M059J (cell line): Measurements from ENCODE around the gene C2orf72. TPM values are rescaled to one million over a fixed set of nuclear protein-coding genes. Genes with fewer than 3 reads are reported as not detected.
"Not testable (repeated sequence)": the region's sequence is repeated elsewhere in the genome, so short reads cannot be mapped to it uniquely, and the experiment has no call there.

ENCODE experiments used
- DNase-seq: peaks from one replicate; pipeline ENCODE4 v3.0.0-alpha.2; 2012; ENCODE audit warnings: low read depth
- total RNA-seq: library from RNA; depleted of rRNA; stranded (reverse); fragments of >200 nt; shearing (Covaris generic); gene quantifications from 2 replicates; pipeline ENCODE4 v1.2.3, GENCODE V29; 2014

The C2orf72 gene
- total RNA-seq, 1 experiment from 2014 or later: 1.1 TPM

- DNase-seq: no peak
Observed at GRCh38 chr2:231015478-231015877, 21.8 kb upstream of the C2orf72 start.

DNA sequence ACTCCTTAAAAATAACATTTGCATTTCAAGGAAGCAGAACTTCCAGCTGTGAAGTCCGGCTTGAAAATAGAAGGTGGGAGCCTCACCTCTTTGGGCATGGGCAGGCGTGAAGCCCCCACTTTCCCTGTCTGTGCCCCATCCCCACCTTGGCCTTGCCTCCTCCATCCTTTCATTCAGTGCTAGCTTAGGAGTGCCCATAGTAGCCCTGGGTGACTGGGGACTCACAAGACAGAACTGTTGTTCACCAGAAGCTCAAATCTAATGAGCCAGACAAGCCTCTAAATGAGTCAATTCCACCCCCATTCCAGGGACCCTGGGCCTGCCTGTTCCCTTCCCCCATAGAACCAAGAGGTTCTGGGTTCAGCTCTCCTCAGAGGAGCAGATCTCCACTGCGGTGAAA is 21.4 kb upstream of the C2orf72 start:
- DNase-seq: no peak

- no peak for DNase-seq
Observed at GRCh38 chr2:231016566-231017230, 20.6 kb upstream of the C2orf72 start.

- peak; percentile 20 for DNase-seq
Observed at GRCh38 chr2:231017231-231017598, 20.1 kb upstream of the C2orf72 start.

GRCh38 chr2:231018184-231018583 is 19.1 kb upstream of the C2orf72 start:
- no peak for DNase-seq

DNA sequence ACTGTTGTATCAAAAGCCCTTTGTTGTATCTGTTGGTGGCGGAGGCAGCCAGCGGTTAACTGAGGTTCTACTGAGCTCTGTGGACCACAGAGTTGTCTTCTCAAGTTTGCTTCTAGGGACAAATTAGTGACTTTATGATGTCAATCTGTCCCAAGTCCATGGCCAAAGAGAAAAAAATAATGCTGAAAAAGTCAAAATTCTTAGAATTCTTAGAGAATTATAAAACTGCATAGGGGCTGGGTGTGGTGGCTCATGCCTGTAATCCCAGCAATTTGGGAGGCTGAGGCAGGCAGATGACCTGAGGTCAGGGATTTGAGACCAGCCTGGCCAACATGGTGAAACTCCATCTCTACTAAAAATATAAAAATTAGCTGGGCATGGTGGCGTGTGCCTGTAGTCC is 12.3 kb upstream of the C2orf72 start:
- DNase-seq: not testable (repeated sequence)

DNA sequence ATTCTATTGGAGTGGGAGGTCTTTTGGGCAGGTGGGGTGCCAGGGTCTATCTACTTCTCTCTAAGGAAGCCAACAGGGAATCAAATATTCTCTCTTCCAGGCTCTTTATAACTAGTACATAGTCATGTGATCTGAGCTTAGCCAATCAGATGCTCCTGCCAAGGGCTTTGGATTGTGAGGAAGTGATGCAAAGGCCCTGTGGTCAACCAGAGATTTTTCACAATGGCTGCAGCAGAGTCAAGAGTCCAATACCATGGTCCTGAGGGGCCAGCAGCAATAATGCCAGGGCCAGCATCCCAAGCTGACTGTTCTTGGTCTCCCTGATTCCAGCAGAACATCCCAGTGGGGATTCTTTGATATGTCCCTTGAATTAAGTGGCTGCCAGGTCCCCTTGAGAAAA is 8.4 kb upstream of the C2orf72 start:
- no peak for DNase-seq

GRCh38 chr2:231029563-231029962 is 7.8 kb upstream of the C2orf72 start:
- no peak for DNase-seq

- DNase-seq: no peak
Observed at GRCh38 chr2:231030725-231031124, 6.6 kb upstream of the C2orf72 start.

DNA sequence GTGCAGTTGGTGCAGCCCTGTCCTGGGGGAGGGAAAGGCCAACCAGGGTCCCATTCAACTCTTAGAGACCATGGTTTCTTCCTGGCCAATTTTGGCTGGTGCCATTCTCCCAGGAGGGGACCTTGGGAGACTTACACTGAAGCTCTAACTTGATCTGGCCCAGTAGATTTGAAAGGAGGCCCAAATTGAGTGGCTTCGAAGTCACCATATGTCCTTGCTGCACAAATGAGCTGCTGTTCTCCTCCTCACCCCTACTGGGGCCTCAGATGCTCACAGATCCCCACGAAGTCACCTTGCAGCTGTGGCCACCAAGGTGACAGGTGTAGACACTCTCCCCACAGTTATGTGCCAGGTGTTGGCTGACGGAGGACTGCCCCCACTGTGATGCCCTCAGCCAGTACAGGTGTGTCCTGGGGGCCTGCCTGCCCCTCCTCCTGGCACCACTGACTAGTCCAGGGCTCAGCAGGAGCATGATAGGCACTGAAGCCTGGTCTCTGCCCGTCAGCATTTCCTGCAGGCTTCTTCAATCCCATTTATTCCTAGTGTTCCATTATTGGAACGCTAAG is 4.7 kb upstream of the C2orf72 start:
- DNase-seq: no peak

DNA sequence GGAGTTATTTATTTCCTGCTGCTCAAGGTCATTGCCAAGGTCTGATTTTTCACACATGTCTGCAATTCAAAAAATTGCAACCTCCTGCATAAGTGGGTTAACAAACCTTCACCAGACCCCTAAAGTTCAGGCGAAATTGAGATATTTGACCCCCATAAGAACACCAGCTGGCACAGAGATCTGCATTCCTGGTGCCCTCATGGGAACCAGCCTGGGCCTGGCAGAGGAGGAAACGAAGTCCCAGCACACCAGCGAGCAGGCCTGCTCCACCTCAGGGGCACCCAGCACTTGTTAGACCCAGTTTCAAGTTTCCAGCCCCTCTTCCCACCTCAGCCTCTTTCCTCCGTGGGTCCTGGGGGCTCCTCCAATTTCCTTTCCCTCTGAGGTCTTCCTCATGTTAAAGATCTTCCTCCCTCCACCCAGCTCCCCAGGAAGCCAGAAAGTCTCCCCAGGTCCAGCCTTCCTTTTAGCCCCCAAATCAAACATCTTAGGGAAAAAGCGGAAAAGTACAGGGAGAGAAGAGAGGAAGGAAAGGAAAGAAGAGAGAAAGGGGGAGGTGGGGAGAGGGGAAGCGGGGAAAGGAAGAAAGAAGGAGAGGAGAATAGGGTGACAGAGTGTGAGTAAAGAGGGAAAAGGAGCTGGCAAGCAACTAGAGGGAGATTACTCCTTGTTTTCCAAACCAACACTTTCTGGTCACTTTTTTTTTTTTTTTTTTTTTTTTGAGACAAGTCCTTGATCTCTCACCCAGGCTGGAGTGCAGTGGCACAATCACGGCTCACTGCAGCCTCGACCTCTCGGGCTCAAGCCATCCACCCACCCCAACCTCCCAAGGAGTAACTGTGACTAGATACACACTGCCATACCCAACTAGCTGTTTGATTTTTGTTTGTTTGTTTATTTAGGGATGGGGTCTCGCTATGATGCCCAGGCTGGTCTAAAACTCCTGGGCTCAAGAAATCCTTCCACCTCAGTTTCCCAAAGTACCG is 3.9 kb upstream of the C2orf72 start:
- no peak for DNase-seq

DNA sequence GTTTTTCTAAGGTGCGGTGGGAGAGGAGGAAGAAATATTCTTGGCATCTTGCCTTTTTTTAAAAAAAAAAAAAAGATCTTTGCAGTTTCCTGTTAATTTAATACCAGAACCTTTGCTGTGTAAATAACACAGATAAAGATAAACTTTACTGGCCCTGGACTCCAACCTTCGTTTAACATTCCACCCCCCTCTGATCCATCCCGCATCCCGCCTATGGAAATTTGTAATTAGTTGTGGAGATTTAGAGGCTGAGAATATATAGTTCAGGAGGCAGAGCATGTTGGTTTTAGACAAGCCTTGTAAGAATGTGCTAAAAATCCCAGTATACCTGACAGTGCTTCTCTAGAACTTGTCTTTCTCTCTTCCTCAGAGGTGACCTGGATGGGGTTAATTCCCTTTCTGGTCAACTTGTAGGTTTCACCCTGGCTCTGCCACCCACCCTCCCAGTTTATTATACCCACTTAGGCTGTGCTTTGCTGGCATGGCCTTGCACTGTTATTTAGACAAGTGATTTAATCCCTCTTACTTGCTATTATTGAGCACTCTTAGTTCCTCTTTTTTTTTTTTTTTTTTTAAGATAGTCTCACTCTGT is 2.9 kb upstream of the C2orf72 start:
- DNase-seq: no peak

- no peak for DNase-seq
Observed at GRCh38 chr2:231036131-231036530, 1.2 kb upstream of the C2orf72 start.

DNA sequence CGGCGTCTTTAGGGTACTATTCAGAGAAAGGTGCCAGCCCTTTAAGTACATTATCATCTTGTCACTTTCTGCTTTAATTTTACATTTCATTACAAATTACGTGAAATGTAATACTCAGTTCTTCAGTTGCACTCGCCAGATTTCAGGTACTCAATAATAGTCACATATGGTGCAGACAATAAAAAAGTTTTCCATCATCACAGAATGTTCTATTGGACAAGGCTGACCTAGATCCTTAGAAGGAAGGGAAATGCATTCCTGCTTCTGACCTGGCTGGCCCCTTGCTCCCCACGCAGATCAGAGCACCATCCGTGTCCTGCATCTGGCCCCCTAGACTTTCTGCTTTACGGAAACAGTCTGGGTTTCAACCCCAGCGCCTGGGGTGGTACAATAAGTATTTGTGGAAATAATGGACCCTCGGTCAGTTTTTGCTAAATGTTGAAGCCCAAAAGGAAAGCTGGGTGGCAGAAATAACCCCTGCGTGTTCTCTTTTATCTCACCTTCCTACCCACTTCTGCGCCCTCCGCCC is 681 bp upstream of the C2orf72 start:
- no peak for DNase-seq

- DNase-seq: peak; percentile 12
Observed at GRCh38 chr2:231037731-231038482, 584 bp downstream of the C2orf72 start.

DNA sequence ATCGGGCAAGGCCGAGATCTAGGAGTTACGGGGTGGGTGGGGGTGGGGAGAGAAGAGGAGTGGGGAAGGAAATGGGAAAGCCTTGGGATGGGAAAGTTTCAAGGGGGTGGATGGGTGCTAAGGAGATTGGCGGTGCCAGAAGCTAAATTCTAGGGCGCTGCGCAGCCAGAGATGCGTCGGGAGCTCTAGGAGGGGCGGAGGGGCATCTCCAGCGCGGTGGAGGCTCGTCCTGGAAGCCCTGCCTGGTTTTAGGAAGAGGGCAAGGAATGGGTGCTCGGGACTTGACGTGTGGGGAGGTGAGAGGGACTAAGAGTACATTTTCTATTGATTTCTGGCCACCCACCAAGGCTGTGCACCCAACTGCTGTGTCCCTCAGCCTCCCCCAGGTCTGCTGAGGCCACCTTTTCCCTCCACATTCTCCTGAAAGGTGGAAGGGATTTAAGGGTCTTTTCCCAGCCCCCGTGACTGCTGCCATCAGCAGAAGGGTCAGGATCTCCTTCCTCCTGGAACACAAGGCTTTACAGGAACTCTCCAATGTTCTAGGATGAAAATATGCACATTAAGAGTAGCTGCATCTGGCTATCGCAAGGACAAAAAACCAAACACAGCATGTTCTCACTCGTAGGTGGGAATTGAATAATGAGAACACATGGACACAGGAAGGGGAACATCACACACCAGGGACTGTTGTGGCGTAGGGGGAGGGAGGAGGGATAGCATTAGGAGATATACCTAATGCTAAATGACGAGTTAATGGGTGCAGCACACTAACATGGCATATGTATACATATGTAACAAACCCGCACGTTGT is 1.4 kb downstream of the C2orf72 start:
- DNase-seq: no peak

DNA sequence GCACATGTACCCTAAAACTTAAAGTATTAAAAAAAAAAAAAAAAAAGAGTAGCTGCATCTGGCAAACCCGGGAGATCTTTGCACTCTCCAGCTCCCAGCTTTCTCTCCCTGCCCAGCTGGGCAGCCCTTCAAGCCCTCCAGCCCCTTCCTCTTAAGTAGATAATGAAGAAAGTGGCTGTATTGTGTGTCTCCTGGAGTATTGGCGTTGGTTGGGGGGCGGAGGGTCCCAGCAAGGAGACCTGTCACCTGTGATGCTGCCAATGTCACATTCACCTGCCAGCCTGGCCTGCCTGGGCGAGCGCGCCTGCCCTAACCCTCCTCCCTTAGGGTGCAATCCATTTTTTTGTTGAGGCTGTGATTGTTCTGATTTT is 2.0 kb downstream of the C2orf72 start:
- no peak for DNase-seq

DNA sequence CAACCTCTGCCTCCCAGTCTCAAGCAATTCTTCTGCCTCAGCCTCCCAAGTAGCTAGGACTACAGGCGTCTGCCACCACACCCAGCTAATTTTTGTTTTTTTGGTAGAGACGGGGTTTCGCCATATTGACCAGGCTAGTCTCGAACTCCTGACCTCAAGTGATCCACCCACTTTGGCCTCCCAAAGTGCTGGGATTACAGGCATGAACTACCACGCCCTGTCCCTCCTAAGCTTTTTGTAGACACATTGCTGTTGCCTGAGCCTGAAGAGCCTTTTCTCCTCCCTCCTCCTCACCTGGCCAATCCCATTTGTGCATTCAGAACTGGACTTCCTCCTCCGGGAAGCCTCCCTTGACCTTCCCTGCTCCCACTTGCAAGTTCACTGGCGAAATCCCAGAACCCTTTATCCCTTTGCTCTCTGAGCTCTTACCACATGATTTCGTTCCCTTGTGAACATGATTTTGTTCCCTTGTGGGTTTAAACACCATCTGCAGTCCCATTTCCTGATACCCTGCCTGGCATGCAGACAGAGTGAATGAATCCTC is 2.6 kb downstream of the C2orf72 start:
- DNase-seq: no peak

GRCh38 chr2:231041061-231041689 is 3.9 kb downstream of the C2orf72 start:
- DNase-seq: peak; percentile 13

GRCh38 chr2:231043796-231044195 is 6.5 kb downstream of the C2orf72 start:
- DNase-seq: no peak
